Esophagus muscularis mucosa (tissue), 3 donors: Measurements from ENCODE around the gene AQR.
"Not testable (repeated sequence)": the region's sequence is repeated elsewhere in the genome, so short reads cannot be mapped to it uniquely, and the experiment has no call there.

Experiments
- CTCF ChIP-seq, 3 experiments: fragments of 200-600 bp in 2 of 3; fragments of 450-650 bp in 1 of 3; sonication (generic) in 2 of 3; IDR thresholded peaks; one replicate each; pipeline ENCODE4 v1.5.1; 2017 to 2019; ENCODE audit warnings: antibody characterized with exemption in 3 of 3, mild to moderate bottlenecking in 2 of 3, moderate library complexity in 1 of 3
- POLR2A ChIP-seq: fragments of 450-650 bp; IDR thresholded peaks from one replicate; pipeline ENCODE4 v1.6.1; 2017; ENCODE audit warnings: antibody characterized with exemption, moderate library complexity, mild to moderate bottlenecking, low read depth

- TF ChIP-seq POLR2A; CTCF (IDR thresholded peaks at IDR 0.05): not testable (repeated sequence)
Measured at GRCh38 chr15:34928349-34928748, 41.2 kb downstream of the AQR start.
